GM18526 (cell line): ENCODE data around the gene CEP250.
A peak's percentile ranks its signal among the peaks of the same experiment; 100 is the strongest.

Source experiments
- POLR2A ChIP-seq: IDR thresholded peaks from 3 replicates; pipeline ENCODE4 v1.6.1; 2011; ENCODE audit not compliant: insufficient read length; ENCODE audit errors: extremely low read depth

The CEP250 gene, protein sequence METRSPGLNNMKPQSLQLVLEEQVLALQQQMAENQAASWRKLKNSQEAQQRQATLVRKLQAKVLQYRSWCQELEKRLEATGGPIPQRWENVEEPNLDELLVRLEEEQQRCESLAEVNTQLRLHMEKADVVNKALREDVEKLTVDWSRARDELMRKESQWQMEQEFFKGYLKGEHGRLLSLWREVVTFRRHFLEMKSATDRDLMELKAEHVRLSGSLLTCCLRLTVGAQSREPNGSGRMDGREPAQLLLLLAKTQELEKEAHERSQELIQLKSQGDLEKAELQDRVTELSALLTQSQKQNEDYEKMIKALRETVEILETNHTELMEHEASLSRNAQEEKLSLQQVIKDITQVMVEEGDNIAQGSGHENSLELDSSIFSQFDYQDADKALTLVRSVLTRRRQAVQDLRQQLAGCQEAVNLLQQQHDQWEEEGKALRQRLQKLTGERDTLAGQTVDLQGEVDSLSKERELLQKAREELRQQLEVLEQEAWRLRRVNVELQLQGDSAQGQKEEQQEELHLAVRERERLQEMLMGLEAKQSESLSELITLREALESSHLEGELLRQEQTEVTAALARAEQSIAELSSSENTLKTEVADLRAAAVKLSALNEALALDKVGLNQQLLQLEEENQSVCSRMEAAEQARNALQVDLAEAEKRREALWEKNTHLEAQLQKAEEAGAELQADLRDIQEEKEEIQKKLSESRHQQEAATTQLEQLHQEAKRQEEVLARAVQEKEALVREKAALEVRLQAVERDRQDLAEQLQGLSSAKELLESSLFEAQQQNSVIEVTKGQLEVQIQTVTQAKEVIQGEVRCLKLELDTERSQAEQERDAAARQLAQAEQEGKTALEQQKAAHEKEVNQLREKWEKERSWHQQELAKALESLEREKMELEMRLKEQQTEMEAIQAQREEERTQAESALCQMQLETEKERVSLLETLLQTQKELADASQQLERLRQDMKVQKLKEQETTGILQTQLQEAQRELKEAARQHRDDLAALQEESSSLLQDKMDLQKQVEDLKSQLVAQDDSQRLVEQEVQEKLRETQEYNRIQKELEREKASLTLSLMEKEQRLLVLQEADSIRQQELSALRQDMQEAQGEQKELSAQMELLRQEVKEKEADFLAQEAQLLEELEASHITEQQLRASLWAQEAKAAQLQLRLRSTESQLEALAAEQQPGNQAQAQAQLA (N-terminal part only)

DNA sequence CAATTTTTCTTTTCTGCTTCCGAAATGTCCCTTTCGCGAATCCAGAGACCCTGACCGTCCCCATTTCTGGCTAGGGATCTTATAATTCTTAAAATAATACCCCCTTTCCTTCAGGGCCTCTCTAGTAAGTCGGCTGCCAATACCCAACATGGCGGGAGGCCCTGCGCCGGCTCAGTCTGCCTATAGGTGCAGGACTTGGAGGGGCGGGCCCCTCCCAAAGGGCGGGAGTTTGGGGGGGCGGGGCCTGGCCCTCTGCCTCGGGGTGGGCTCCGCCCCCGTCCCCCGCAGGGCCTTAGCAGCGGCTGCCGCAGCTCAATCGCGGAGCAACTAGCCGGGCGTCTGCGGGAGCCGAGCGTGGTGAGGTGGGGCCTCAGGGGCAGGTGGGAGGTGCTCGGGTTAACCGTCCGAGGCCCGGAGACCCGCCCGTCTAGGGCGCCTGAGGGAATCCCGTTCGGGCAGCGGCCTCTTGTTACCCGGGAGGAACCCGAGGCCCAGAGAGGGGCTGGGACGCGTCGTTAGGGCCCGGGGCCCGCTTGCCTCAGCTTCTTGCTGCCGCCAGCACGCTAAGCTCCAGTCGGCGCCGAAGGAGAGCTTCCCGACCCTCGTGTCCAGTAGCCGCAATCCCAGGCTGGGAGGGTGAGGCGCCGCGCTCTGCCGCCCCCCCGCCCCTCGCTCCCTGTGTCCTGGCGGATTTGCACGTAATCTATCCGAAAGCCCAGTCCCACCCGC, at the start of gene CEP250:
Gene CEP250, plus strand, starts transcription at position 718 of the 729 bp plus-strand sequence. CDS start 6,770 bp downstream, outside the sequence.
- TF ChIP-seq POLR2A, result peak; percentile 55

DNA sequence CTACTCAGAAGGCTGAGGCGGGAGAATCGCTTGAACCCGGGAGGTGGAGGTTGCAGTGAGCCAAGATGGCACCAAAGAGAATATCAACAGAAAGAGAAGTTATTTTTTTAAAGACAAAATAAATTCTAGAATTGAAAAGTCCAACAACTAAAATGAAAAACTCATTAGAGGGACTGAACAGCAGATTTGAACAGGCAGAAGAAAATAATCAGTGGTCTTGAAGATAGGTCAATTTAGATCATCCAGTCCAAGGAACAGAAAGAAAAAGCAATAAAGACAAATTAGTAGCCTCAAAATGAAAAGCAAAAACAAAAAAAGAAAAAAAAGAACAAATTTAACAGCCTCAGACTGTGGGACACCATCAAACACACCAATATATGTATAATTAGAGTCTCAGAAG, 49.6 kb upstream of the CEP250 start:
- no peak for TF ChIP-seq POLR2A

DNA sequence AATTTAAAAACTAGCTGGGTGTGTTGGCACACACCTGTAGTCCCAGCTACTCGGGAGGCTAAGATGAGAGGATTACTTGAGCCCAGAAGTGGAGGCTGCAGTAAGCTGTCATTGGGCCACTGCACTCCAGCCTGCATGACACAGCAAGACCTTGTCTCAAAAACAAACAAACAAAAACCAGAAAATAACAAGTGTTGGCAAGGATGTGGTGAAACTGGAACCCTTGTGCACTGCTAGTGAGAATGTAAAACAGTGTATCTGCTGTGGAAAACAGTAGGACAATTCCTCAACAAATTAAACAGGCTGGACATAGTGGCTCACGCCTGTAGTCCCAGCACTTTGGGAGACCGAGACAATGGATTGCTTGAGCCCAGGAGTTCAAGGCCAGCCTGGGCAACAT, 47.1 kb upstream of the CEP250 start:
- no peak for TF ChIP-seq POLR2A

DNA sequence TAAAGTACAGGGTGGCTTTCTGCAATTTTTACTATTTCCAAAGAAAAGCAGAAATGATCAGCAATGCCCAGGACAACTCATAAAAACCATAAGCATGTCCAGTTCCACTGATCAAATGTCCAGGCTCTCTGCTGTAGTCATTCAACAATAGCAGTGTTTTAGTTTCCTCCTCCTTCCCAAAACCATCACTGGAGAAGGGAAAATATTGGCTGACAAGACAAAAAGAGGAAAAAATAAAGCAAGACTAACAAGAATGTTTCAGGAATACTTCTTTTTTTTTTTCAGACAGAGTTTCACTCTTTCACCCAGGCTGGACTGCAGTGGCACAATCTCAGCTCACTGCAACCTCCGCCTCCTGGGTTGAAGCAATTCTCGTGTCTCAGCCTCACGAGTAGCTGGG, 45.9 kb upstream of the CEP250 start:
- no peak for TF ChIP-seq POLR2A

DNA sequence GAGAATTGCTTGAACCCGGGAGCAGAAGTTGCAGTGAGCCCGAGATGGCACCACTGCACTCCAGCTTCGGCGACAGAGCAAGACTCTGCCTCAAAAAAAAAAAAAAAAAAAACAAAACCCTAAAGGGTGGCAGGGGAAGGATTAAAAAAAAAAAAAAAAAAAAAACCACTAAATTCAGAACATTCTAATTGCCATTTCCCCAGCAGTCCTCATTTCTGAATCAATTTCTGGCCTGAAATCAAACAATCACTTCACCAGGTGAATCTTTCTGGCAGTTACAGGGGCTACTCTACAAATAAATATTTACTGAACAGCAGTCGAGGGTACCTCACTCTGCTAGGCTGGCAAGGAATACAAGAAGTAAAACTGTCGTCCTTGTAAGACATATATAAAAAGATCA, 44.8 kb upstream of the CEP250 start:
- TF ChIP-seq POLR2A, result no peak

DNA sequence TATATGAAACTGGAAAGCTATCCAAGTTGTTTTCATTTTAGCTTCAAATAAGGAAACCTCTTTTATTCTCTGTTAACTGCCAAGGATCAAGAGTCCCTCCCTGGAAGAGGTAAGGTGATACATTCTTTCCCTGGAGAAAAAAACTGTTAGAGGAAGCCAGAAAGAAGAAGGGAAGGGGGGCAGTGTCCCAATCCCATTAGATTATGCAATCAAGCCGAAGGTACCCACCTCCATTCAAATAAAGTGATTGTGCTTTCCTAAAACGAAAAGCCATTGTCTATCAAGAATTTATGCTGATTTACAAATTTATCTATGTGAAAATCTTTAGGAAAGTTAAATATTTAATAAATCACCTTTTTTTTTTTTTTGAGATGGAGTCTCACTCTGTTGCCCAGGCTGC, 34.1 kb upstream of the CEP250 start:
- TF ChIP-seq POLR2A, result no peak

DNA sequence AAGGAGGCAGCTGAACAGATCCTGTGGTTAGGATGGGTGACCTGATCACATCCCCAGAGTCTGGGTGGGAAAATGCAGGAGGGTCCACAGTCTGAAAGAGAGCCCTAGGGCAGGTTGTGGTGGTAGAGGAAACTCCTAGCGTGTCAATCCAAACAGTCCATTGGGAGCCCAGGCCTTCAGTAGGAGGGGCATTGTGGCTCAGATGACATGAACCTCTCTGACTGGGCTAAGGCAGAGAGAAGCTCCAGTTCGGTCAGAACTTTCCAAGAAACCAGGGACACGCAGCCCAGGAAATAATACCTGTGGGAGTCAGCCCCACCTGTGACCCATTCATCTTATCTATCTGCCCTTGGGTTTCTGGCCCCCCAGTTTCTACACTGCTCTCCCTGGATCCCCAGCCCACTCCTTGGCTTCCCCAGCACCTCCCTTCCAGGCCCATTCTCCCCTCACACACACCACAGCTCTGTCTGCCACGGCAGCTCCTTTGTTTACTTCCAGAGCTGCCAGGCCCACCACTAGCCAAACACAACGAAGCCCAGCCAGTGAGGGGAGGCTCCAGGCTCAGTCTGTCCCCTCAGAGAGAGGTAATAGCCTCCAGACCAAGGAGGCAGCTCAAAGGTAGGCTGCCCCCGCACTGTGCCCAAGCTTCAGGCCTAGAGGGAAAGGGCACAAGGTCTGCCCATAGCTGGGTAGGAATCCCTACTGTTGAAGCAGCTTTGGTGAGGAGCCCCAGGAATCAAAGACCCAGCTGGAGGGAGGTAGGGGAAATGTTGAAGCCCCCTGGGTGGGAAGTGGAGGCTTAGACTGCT, 23.6 kb upstream of the CEP250 start:
- TF ChIP-seq POLR2A, result no peak

DNA sequence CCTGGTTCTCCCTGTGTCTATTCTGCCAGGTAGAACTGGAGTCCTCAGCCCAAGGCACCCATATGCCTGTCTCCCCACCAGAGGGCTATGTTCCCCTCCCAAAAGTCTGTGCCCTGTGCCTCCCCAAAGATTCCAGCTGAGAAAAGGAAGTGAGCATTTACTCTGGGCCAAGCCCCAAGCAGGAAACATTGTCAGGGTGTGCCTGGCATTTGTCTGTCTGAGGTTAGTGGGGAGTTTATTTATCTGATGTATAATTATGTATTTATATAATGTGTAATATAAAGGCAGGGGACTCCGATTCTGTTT, 23.0 kb upstream of the CEP250 start:
- TF ChIP-seq POLR2A, result no peak

DNA sequence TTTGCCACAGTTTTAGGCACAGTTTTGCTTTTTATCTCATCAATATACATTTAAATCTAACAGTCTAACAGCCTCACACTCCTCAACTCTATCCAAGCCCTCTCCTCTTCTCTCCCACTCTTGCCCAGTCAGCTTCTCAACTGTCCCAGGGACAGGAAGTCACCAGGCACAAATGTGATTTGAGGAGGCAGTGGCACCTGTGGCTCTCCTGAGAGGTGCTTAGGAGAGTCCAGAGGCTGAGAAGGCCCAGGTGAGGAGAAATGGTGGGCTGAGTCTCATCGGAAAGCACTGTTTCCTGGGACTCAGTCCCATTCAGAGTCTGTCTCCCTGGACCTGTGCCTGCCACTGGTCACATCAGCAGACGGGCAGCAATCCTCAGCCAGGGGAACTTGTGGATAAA, 22.1 kb upstream of the CEP250 start:
- no peak for TF ChIP-seq POLR2A

DNA sequence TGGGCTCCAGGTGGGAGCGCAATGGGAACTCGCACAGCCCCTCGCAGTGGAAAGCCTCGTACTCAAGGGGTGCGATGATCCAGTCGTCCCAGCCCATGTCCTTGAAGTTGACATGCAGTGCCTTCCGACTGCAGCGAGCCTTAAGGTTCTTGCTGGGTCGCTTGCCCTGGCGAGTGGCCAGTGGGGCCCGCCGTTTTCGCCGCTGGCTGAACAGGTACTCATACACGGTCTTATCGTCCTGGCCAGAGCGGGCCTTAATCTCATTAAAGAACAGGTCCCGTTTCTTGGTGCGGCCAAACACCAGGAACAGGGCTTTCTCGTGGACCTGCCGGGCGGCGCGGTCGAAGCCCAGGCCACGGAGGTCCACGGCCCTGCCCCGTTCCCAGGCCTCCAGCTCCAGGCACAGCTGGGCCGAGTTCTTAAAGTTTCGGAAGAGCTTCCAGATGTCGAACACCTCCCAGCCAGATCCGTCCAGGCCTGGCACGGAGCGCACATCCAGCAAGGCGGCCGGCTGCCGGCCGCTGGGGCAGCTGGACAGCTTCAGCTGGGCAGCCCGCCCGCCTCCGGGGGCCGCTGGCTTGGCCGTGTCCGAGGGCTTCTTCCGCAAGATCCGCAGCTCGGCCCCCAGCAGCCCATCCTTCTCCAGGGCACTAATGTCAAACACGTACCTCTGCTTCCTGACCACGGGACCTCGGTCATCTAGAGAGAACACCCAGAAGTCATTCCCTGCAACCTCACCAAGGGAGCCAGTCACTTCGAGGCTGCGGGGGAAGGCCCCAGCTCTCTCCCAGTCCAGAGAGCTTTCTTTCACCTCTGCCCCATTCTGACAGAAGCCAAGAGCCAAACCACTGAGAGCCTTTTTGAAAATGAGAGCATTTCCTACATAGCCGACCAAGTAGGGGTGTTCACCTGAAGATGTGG, 21.1 kb upstream of the CEP250 start:
- TF ChIP-seq POLR2A, result no peak

DNA sequence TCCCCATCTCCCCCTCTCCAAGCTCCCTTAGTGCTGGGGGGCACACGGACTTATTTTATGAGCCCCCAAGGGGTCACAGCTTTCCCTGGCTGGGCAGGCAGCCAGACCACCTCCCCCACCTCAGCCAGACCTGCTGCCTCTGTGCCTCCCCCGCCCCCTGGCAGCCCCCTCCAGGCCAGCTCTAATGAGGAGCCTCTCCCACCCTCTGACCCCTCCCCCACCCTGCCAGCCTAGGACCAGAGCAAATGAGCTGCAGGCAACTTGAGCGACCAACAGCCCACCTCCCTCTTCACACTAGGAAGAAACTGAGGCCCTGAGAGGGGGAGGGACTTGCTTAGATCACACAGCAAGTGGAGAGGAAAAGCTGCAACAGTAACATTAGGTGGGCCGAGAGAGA, 19.2 kb upstream of the CEP250 start:
- no peak for TF ChIP-seq POLR2A

DNA sequence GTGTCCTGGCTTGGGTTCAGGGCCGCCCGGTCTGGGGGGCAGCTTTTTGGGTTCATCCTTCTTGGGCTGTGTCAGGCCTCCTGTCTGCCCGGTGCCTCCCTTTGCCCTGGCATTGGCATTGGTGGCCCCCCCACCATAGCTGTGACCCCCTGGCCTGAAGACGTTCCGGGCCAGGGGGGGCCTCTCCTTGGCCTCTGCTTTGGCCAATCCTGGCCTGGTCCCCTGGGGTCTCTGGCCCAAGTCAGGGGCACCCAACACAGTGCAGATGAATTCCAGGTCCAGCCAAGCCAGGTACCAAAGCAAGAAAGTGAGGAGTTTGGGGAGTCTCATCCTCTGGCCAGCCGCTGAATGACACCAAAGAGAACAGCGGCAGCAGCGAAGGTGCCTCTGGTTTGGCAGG, 17.8 kb upstream of the CEP250 start:
- no peak for TF ChIP-seq POLR2A

DNA sequence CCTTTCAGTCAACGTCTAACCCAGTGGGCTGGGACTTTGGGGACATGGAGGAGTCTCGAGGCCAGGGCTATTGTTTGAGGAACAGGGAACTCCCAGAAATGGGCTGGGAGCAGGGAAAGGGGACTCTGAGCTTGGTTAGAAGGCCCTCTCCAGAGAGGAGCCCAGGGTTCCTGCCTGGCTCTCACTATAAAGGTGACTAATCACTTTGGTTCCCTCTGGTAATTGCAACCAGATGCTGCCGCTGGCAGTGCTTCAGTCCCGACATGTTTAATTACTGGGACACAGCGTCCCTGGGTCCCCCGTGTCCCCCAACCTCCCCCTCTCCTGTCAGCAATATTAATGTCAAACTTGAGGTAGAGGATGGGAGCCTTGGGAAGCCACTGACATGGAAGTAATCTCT, 12.4 kb upstream of the CEP250 start:
- TF ChIP-seq POLR2A, result no peak
